ENCODE results near the gene TP53TG5. TPM values are rescaled to one million over a fixed set of nuclear protein-coding genes. Genes with fewer than 3 reads are reported as not detected.

Gene TP53TG5
- total and polyA plus RNA-seq, 10 of the 15 experiments (the other 5 are each of a cell fraction or from before 2014, with no cell fraction given): 0.24 TPM; not detected in 9

GRCh38 chr20:45362804-45363610 lies 15.1 kb downstream of the TP53TG5 start, which contains the start of gene SYS1 (continued):
- TF ChIP-seq TCF3 (IDR thresholded peaks at IDR 0.05; ENCODE audit: borderline replicate concordance, insufficient read depth, low read depth, low read length) (no peak), GATAD2B (conservative IDR thresholded peaks at IDR 0.05; ENCODE audit: low read depth) (peak; percentile 82; the same call in 1 of the 2 replicates), ATF7 (IDR thresholded peaks at IDR 0.05; ENCODE audit: low read depth) (peak; percentile 98), SMARCA5 (IDR thresholded peaks at IDR 0.05) (peak; percentile 50; the same call in 1 of the 2 replicates), TCF12 (IDR thresholded peaks at IDR 0.05; ENCODE audit: low read depth, low read length) (no peak), MTA2 (IDR thresholded peaks at IDR 0.05; ENCODE audit: low read depth) (peak; percentile 54; the same call in 1 of the 2 replicates), EGR1 (IDR thresholded peaks at IDR 0.05; ENCODE audit: borderline replicate concordance in 1 of 2, low read depth in 2 of 2, low read length in 2 of 2) (0 out of 3 replicates have a peak, but pooled peaks of 1 of the 2 experiments have one; percentile 37), KLF5 (IDR thresholded peaks at IDR 0.05; ENCODE audit: partially characterized antibody) (peak; percentile 97), MAX (IDR thresholded peaks at IDR 0.05; ENCODE audit: low read depth, low read length) (peak; percentile 83), CBX5 (IDR thresholded peaks at IDR 0.05; ENCODE audit: low read depth) (no peak), IKZF1 (conservative IDR thresholded peaks at IDR 0.05) (peak; percentile 97), FOXK2 (IDR thresholded peaks at IDR 0.05) (peak; percentile 95), E4F1 (IDR thresholded peaks at IDR 0.05; ENCODE audit: borderline replicate concordance, partially characterized antibody) (peak; percentile 84), ASH2L (IDR thresholded peaks at IDR 0.05; ENCODE audit: borderline replicate concordance, low read depth) (peak; percentile 51; the same call in 1 of the 2 replicates), SUPT20H (IDR thresholded peaks at IDR 0.05; ENCODE audit: borderline replicate concordance, control insufficient read depth, low read depth, low read length) (no peak), SIX5 (IDR thresholded peaks at IDR 0.05; ENCODE audit: low read depth, low read length, severe bottlenecking) (peak; percentile 45), E2F4 (IDR thresholded peaks at IDR 0.05; ENCODE audit: low read depth, low read length) (no peak), NFYB (IDR thresholded peaks at IDR 0.05; ENCODE audit: insufficient read depth, low read depth, low read length) (no peak), NR2C1 (IDR thresholded peaks at IDR 0.05) (peak; percentile 94), TCF7 (IDR thresholded peaks at IDR 0.05; ENCODE audit: borderline replicate concordance) (no peak), NKRF (conservative IDR thresholded peaks at IDR 0.05) (peak; percentile 96), POLR2A (IDR thresholded peaks at IDR 0.05; ENCODE audit: low read depth, low read length) (peak; percentile 94), SP1 (IDR thresholded peaks at IDR 0.05; ENCODE audit: low read depth, low read length) (no peak), SPI1 (IDR thresholded peaks at IDR 0.05; ENCODE audit: borderline replicate concordance, insufficient read depth, low read depth, low read length) (peak; percentile 55; the same call in 1 of the 2 replicates)

Measured in GM12878 (cell line).